Activated CD4-positive, alpha-beta T cell treated with anti-CD3 and anti-CD28 coated beads, Interleukin-2, amount 10 ng/mL, durations not matched to agents 24 days and 14 days (primary cell): Measurements from ENCODE around the gene NACC1. TPM values are rescaled to one million over a fixed set of nuclear protein-coding genes. Genes with fewer than 3 reads are reported as not detected.

ENCODE experiments used
- DNase-seq: peaks from one replicate; pipeline ENCODE4 v3.0.0; 2022
- H3K27ac Mint-ChIP-seq: one replicate; pipeline ENCODE4 v1.8.0; 2022; ENCODE audit warnings: mild to moderate bottlenecking, mixed read lengths
- H3K27me3 Mint-ChIP-seq: one replicate; pipeline ENCODE4 v1.8.0; 2022; ENCODE audit warnings: mixed read lengths
- H3K36me3 Mint-ChIP-seq: one replicate; pipeline ENCODE4 v1.8.0; 2022; ENCODE audit warnings: low read depth, mild to moderate bottlenecking, mixed read lengths
- H3K4me1 Mint-ChIP-seq: one replicate; pipeline ENCODE4 v1.8.0; 2021; ENCODE audit warnings: mixed read lengths
- H3K4me3 Mint-ChIP-seq: one replicate; pipeline ENCODE4 v1.8.0; 2022; ENCODE audit warnings: mild to moderate bottlenecking, moderate library complexity, mixed read lengths
- H3K9me3 Mint-ChIP-seq: one replicate; pipeline ENCODE4 v1.8.0; 2021; ENCODE audit warnings: mixed read lengths
- intact Hi-C: fragments of 100-400 bp; cut with micrococcal nuclease; formaldehyde crosslinking; loops from one replicate; pipeline ENCODE4 v1.15.1; 2023
- total RNA-seq: library from RNA; stranded (reverse); gene quantifications from 2 replicates; pipeline ENCODE4 v1.2.3, GENCODE V29; 2022

Gene NACC1
- total RNA-seq, 1 donor from 2014 or later, result 121 TPM

GRCh38 chr19:13100031-13100588 is 18.0 kb upstream of the NACC1 start:
- peak; percentile 92 for DNase-seq
- H3K36me3 Mint-ChIP-seq, result peaks cover 8% of the 10 kb centered on the region
- H3K4me3 Mint-ChIP-seq, result peak overlapping the region; percentile 47
- H3K27me3 Mint-ChIP-seq, result peaks cover 20% of the 10 kb centered on the region
- H3K9me3 Mint-ChIP-seq, result no peaks in the 10 kb centered on the region
- intact Hi-C loops, result loop anchor here (1.0 to 5.0 kb wide), 2 partner anchors 32 to 52 kb away; partner anchors contain the start of genes IER2 and STX10
- peaks cover 47% of the 10 kb centered on the region for H3K4me1 Mint-ChIP-seq
- H3K27ac Mint-ChIP-seq, result peak overlapping the region; percentile 92

GRCh38 chr19:13100841-13101589 is 17.0 kb upstream of the NACC1 start:
- no peaks in the 10 kb centered on the region for H3K9me3 Mint-ChIP-seq
- no peak for DNase-seq
- no peak overlapping the region for H3K27ac Mint-ChIP-seq
- H3K36me3 Mint-ChIP-seq, result peaks cover 9% of the 10 kb centered on the region
- H3K4me3 Mint-ChIP-seq, result peak overlapping the region; percentile 61
- peaks cover 16% of the 10 kb centered on the region for H3K27me3 Mint-ChIP-seq
- intact Hi-C loops, result loop anchor here (1.0 to 5.0 kb wide), 2 partner anchors 31 to 51 kb away; partner anchors contain the start of genes IER2 and STX10
- peaks cover 45% of the 10 kb centered on the region for H3K4me1 Mint-ChIP-seq

GRCh38 chr19:13101590-13102415 is 16.3 kb upstream of the NACC1 start:
- Mint-ChIP-seq H3K27ac (no peak overlapping the region), H3K27me3 (peaks cover 12% of the 10 kb centered on the region), H3K4me3 (peak overlapping the region; percentile 69), H3K36me3 (peaks cover 14% of the 10 kb centered on the region), H3K9me3 (no peaks in the 10 kb centered on the region), H3K4me1 (peaks cover 42% of the 10 kb centered on the region)
- intact Hi-C loops, result loop anchor here (5.0 kb wide), 1 partner anchor 50 kb away; the partner anchor contains the start of genes IER2 and STX10
- no peak for DNase-seq

- Mint-ChIP-seq H3K9me3 (no peaks in the 10 kb centered on the region), H3K4me1 (peaks cover 39% of the 10 kb centered on the region), H3K4me3 (peak overlapping the region; percentile 69), H3K27me3 (peaks cover 8% of the 10 kb centered on the region), H3K36me3 (peaks cover 18% of the 10 kb centered on the region), H3K27ac (no peak overlapping the region)
- intact Hi-C loops, result loop anchor here (5.0 kb wide), 1 partner anchor 50 kb away; the partner anchor contains the start of genes IER2 and STX10
- no peak for DNase-seq
Observed at GRCh38 chr19:13102416-13102665, 15.7 kb upstream of the NACC1 start.

GRCh38 chr19:13102666-13103580 is 15.1 kb upstream of the NACC1 start, which contains the start of gene LYL1:
Gene LYL1, minus strand, starts transcription at chr19:13102858. Its CDS starts 1,687 bp downstream, at chr19:13101171.
- H3K36me3 Mint-ChIP-seq, result peaks cover 22% of the 10 kb centered on the region
- peak within 1 kb of the TSS; percentile 20 for H3K27ac Mint-ChIP-seq
- peak; percentile 76 for DNase-seq
- intact Hi-C loops, result loop anchor here (5.0 kb wide), 1 partner anchor 49 kb away; the partner anchor contains the start of genes IER2 and STX10
- H3K9me3 Mint-ChIP-seq, result no peaks in the 10 kb centered on the region
- H3K27me3 Mint-ChIP-seq, result peaks cover 7% of the 10 kb centered on the region
- peaks cover 38% of the 10 kb centered on the region for H3K4me1 Mint-ChIP-seq
- H3K4me3 Mint-ChIP-seq, result peak within 1 kb of the TSS; percentile 69

GRCh38 chr19:13103581-13104359 is 14.3 kb upstream of the NACC1 start:
- Mint-ChIP-seq H3K36me3 (peaks cover 22% of the 10 kb centered on the region), H3K9me3 (no peaks in the 10 kb centered on the region), H3K27ac (no peak overlapping the region), H3K4me1 (peaks cover 33% of the 10 kb centered on the region), H3K27me3 (peaks cover 1% of the 10 kb centered on the region), H3K4me3 (peak overlapping the region; percentile 87)
- DNase-seq, result no peak
- intact Hi-C loops, result loop anchor here (1.0 to 5.0 kb wide), 2 partner anchors 13 to 49 kb away; partner anchors contain the start of genes IER2, STX10 and TRMT1

GRCh38 chr19:13104360-13104847 is 13.7 kb upstream of the NACC1 start:
- Mint-ChIP-seq H3K4me1 (peaks cover 30% of the 10 kb centered on the region), H3K4me3 (peak overlapping the region; percentile 87), H3K9me3 (no peaks in the 10 kb centered on the region), H3K27me3 (peaks cover 1% of the 10 kb centered on the region), H3K36me3 (peaks cover 25% of the 10 kb centered on the region), H3K27ac (peak overlapping the region; percentile 85)
- intact Hi-C loops, result loop anchor here (1.0 to 5.0 kb wide), 2 partner anchors 12 to 48 kb away; partner anchors contain the start of genes IER2, STX10 and TRMT1
- peak; percentile 92 for DNase-seq

- intact Hi-C loops, result loop anchor here (1.0 to 5.0 kb wide), 2 partner anchors 11 to 47 kb away; partner anchors contain the start of genes IER2, STX10 and TRMT1
- peak overlapping the region; percentile 87 for H3K4me3 Mint-ChIP-seq
- no peaks in the 10 kb centered on the region for H3K9me3 Mint-ChIP-seq
- H3K27ac Mint-ChIP-seq, result peak overlapping the region; percentile 85
- peaks cover 25% of the 10 kb centered on the region for H3K36me3 Mint-ChIP-seq
- H3K27me3 Mint-ChIP-seq, result peaks cover 1% of the 10 kb centered on the region
- peak; percentile 83 for DNase-seq
- H3K4me1 Mint-ChIP-seq, result peaks cover 24% of the 10 kb centered on the region
Observed at GRCh38 chr19:13104848-13105711, 13.0 kb upstream of the NACC1 start.

GRCh38 chr19:13109361-13110098 is 8.5 kb upstream of the NACC1 start:
- Mint-ChIP-seq H3K36me3 (peaks cover 35% of the 10 kb centered on the region), H3K9me3 (no peaks in the 10 kb centered on the region), H3K27ac (no peak overlapping the region), H3K27me3 (no peaks in the 10 kb centered on the region), H3K4me1 (peaks cover 5% of the 10 kb centered on the region), H3K4me3 (no peak overlapping the region)
- DNase-seq, result no peak
- intact Hi-C loops, result no loop called here

- Mint-ChIP-seq H3K36me3 (peaks cover 36% of the 10 kb centered on the region), H3K4me3 (no peak overlapping the region), H3K27me3 (no peaks in the 10 kb centered on the region)
Observed at GRCh38 chr19:13110099-13110610, 7.9 kb upstream of the NACC1 start.

GRCh38 chr19:13112555-13112954 is 5.5 kb upstream of the NACC1 start:
- DNase-seq, result no peak
- intact Hi-C loops, result no loop called here
- no peak overlapping the region for H3K27ac Mint-ChIP-seq
- H3K27me3 Mint-ChIP-seq, result no peaks in the 10 kb centered on the region
- peaks cover 34% of the 10 kb centered on the region for H3K36me3 Mint-ChIP-seq
- H3K9me3 Mint-ChIP-seq, result no peaks in the 10 kb centered on the region
- peaks cover 11% of the 10 kb centered on the region for H3K4me1 Mint-ChIP-seq
- no peak overlapping the region for H3K4me3 Mint-ChIP-seq

More at GRCh38 chr19:13110099-13110610, 7.9 kb upstream of the NACC1 start:
- intact Hi-C loops, result no loop called here
- Mint-ChIP-seq H3K27ac (no peak overlapping the region), H3K9me3 (no peaks in the 10 kb centered on the region), H3K4me1 (peaks cover 5% of the 10 kb centered on the region)
- no peak for DNase-seq
